ENCODE data around the gene CPSF4.
A peak's percentile ranks its signal among the peaks of the same experiment; 100 is the strongest.

The CPSF4 gene

GRCh38 chr7:99457650-99458493 is 19.1 kb downstream of the CPSF4 start (continued):
- TF ChIP-seq PRDM2 (tag by site-specific recombination; IDR thresholded peaks at IDR 0.05; ENCODE audit: borderline replicate concordance) (no peak), ZBTB7A (tag by site-specific recombination; IDR thresholded peaks at IDR 0.05; ENCODE audit: low read depth) (no peak), ZBTB6 (tag by site-specific recombination; IDR thresholded peaks at IDR 0.05) (no peak), ZNF335 (tag by site-specific recombination; conservative IDR thresholded peaks at IDR 0.05) (no peak), HOXD13 (CRISPR knock-in tag; IDR thresholded peaks at IDR 0.05; ENCODE audit: borderline replicate concordance) (no peak)

- Histone ChIP-seq H3K36me3 (ENCODE audit: control insufficient read depth in 2 of 2, insufficient read depth in 1 of 2, low read length in 2 of 2) (peaks cover 19 to 82% of the 10 kb centered on the region in 2 experiments), H3K4me1 (ENCODE audit: control insufficient read depth, insufficient read depth, low read length) (no peaks in the 10 kb centered on the region), H3K27ac (ENCODE audit: extremely low read depth, low read depth, low read length) (no peak overlapping the region), H3K9me3 (ENCODE audit: control insufficient read depth, insufficient read depth, low read depth, low read length) (no peaks in the 10 kb centered on the region), H3K4me3 (ENCODE audit: low read depth, low read length) (no peak overlapping the region)
- POLR2A ChIA-PET = interaction anchor here (0.6 kb wide), 1 partner anchor 12 kb away, joined by 3 read pairs; no protein-coding TSS in a partner anchor
- CTCF ChIA-PET = interaction anchor here (0.7 to 1.5 kb wide), 2 partner anchors 9 to 157 kb away, joined by 3 read pairs; no protein-coding TSS in a partner anchor
- TF ChIP-seq TRIM28 (IDR thresholded peaks at IDR 0.05; ENCODE audit: borderline replicate concordance, low read length) (peak; percentile 94; the same call in 1 of the 2 replicates), ZNF248 (tag by site-specific recombination; IDR thresholded peaks at IDR 0.05) (no peak), ZNF394 (tag by site-specific recombination; IDR thresholded peaks at IDR 0.05; ENCODE audit: borderline replicate concordance) (peak; percentile 75; the same call in 1 of the 2 replicates), MZF1 (tag by site-specific recombination; IDR thresholded peaks at IDR 0.05; ENCODE audit: borderline replicate concordance) (peak; percentile 73)
Observed at GRCh38 chr7:99459087-99459486, 20.3 kb downstream of the CPSF4 start.

GRCh38 chr7:99460651-99461050 is 21.9 kb downstream of the CPSF4 start:
- Histone ChIP-seq H3K27ac (ENCODE audit: extremely low read depth, low read depth, low read length) (no peak overlapping the region), H3K4me3 (ENCODE audit: low read depth, low read length) (no peak overlapping the region), H3K36me3 (ENCODE audit: control insufficient read depth in 2 of 2, insufficient read depth in 1 of 2, low read length in 2 of 2) (peaks cover 23 to 69% of the 10 kb centered on the region in 2 experiments), H3K4me1 (ENCODE audit: control insufficient read depth, insufficient read depth, low read length) (no peaks in the 10 kb centered on the region), H3K9me3 (ENCODE audit: control insufficient read depth, insufficient read depth, low read depth, low read length) (no peaks in the 10 kb centered on the region)
- POLR2A ChIA-PET = interaction anchor here (1.3 kb wide), 1 partner anchor 44 kb away, joined by 6 read pairs; the partner anchor contains the start of gene ZKSCAN5
- CTCF ChIA-PET = interaction anchor here (1.0 kb wide), 1 partner anchor 10 kb away, joined by 3 read pairs; no protein-coding TSS in a partner anchor
- no peak for TF ChIP-seq PRDM1 (tag by site-specific recombination; IDR thresholded peaks at IDR 0.05)
- no peak for TF ChIP-seq ZNF76 (tag by site-specific recombination; IDR thresholded peaks at IDR 0.05; ENCODE audit: borderline replicate concordance, low read depth)
- no peak for TF ChIP-seq ZNF692 (tag by site-specific recombination; IDR thresholded peaks at IDR 0.05)
- TF ChIP-seq HIC1 (tag by site-specific recombination; IDR thresholded peaks at IDR 0.05) = no peak
- TF ChIP-seq ZNF664 (tag by site-specific recombination; IDR thresholded peaks at IDR 0.05) = no peak
- no peak for TF ChIP-seq ZSCAN30 (tag by site-specific recombination; IDR thresholded peaks at IDR 0.05)
